GM19043 (cell line): ENCODE results near the gene IGFBP7.
"Not testable (repeated sequence)": the region's sequence is repeated elsewhere in the genome, so short reads cannot be mapped to it uniquely, and the experiment has no call there.

ENCODE experiments used
- ATAC-seq: cut with Tn5 transposase; IDR thresholded peaks from one replicate; pipeline ENCODE4 v1.9.1; 2021; ENCODE audit warnings: low read depth; ENCODE audit not compliant: unreplicated experiment

The IGFBP7 gene

GRCh38 chr4:57075367-57075766 lies 34.8 kb downstream of the IGFBP7 start:
- ATAC-seq: no peak

GRCh38 chr4:57074744-57075143 lies 35.4 kb downstream of the IGFBP7 start:
- no peak for ATAC-seq

DNA sequence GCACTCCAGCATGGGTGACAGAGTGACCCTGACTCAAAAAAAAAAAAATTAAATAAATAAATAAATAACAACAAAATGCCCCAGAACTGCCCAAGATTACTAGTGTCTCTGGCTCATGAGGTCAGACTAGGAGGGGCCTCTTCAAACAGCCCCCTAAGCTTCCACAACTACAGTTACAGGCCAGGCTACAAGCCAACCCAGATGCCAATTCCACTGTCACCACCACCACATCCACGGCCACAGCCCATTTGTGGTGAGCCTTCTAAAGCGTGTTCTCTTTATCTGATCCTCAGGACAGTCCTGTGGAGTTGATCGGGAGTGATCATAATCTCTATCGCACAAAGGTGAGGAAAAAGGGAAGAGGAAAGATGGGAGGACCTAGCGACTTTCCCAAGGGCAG lies 36.6 kb downstream of the IGFBP7 start:
- no peak for ATAC-seq

DNA sequence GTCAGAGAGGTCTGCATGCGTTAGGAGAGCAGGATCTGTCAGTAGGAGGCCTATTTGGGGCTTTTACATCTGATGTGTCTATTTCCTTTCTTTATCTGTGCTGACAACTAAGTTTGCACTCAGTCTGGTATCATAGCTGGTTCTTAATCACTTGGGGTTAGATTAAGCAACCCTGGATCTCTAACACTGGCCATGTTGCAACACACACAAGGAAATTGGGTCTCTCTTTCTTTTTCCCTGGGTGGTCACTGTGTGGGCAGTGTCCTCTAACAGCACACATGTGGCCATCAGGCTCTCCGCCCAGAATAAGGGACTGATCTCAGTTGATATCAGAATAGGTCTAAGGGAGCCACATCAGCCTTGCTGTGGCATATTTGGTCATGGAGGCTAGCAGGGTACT lies 38.9 kb downstream of the IGFBP7 start:
- no peak for ATAC-seq

DNA sequence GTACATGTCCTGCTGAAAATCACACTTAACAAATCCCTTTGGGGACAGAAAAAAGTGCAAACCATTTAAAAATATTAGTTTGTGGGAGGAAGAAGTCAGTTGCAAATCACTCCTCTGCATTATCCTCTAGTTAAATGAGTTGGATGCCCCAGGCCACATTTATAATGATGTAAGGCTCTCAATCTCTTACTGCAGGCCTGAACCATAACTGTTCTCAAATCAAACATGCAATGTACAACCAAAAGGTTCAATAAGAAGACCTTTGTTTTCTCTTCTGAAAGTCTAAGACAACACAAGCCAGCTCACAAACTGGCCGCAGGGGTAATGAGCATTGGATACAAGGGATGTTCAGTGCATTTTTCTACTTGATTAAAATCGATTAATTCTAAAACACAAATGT lies 39.7 kb downstream of the IGFBP7 start:
- no peak for ATAC-seq

- no peak for ATAC-seq
Observed at GRCh38 chr4:57068237-57068981, 41.8 kb downstream of the IGFBP7 start.

DNA sequence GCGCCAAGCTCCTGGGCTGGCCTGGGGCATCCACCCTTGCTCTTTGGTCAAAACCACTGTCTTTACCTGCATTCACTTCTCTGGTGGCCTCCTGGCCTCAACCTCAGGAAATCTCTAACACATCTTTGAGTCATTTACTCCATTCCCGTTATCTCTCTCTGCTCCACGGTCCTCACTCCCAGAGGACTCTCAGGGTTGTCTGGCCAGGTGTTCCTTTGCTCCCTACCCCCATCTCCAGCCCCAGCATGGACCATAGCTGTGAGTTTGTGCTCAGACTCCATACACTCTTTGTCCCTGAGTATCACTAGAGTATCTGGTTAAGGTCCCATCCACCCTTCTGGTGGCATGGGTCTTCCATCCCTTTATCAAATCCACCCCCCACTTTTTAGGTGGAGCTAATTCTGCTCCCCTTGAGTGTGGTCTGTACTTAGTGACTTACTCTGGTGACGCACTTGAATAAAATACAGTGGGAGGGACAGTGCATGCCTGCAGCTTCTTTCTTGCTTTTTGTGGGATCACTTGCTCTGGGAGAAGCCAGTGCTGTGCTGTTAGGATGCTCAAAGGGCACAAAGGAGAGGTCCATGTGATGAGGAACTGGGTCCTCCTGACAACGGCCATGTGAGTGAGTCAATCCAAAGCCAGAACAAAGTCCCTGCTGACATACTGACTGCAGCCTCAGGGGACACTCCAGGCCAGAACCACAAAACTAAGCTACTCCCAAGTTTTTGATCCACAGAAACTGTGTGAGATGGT lies 44.3 kb downstream of the IGFBP7 start:
- no peak for ATAC-seq

DNA sequence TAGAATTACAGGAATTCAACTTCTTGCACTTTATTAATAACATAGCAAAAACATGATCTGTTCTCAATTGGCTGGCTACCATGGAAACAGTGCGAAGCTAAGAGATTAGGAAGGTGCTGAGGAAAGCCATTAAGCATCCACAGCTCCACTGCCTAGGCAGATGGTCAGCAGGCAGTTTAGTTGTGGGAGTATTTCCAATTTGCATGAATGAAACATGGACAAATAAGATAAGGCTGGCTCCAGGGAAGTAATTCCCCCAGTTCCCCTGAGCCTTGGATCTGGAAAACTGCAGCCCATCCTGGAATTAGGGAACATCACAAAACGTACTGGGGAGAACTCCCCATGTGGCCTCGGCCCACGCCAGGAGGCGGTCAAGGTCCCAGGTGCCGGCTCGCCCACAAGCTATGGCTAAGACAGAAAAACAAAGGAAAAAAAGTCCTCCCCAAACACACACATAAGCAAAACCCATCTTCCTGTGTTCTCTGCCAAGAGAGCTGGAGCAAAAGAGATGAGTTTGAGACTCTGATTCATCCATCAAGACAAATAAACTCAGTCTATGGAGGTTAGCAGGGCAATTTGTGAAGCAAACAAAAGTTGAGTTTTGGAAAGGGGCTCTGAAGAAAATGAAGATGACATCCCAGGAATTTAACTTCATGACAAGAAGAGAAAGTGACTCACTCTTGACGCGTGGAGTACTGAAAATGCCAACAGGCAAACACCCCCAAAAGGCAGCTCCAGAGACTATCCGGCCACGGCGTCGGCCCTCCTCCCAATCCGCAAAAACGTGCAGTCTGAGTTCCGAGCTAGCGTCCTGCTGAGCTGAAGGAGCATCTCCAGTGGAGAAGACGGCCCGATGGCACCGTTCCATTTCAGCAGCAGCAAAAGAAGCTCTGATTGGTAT lies 45.1 kb downstream of the IGFBP7 start:
- no peak for ATAC-seq

- ATAC-seq: no peak
Observed at GRCh38 chr4:57064120-57064519, 46.1 kb downstream of the IGFBP7 start.

DNA sequence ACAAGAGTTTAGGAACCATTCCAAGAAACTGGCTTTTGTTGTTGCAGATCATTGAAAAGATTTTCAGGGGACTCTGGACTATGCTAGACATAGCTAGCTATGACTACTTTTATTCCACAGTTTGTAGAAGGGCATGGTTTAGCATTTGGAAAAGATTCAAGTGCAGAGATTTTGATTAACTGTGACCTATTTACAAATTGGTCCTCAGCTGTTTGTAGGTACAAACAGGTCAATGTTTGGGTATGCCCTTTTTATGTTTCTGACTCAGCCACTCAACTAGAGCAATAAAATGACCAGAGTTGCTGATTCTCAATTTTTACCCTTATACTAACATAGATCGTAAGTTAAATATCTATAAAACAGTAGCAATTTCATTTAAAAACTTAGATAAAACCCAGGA lies 46.7 kb downstream of the IGFBP7 start:
- no peak for ATAC-seq

DNA sequence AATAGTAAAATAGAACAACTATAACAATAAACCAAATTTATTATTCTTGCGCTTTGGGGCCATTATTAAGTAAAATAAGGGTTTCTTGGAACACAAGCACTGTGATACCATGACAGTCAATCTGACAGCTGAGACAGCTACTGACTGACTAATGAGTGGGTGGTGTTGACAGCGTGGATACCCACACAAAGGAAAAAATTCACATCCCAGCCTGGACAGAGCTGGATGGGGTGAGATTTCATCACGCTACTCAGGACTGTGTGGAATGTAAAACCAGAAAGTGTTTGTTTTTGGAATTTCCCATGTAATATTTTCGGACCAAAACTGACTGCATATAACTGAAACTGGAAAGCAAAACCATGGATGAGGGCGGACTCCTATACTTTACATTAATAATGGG lies 48.8 kb downstream of the IGFBP7 start:
- ATAC-seq: no peak

DNA sequence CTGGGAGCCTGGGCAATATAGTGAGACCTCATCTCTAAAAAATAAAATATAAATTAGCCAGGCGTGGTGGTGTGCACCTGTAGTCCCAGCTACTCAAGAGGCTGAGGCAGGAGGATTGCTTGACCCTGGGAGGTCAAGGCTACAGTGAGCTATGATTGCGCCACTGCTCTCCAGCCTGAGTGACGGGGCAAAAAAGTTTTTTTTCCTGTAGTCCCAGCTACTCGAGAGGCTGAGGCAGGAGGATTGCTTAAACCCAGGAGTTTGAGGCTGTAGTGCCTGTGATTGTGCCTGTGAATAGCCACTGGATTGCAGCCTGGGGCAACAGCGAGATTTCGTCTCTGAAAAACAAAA lies 49.5 kb downstream of the IGFBP7 start:
- ATAC-seq: not testable (repeated sequence)

DNA sequence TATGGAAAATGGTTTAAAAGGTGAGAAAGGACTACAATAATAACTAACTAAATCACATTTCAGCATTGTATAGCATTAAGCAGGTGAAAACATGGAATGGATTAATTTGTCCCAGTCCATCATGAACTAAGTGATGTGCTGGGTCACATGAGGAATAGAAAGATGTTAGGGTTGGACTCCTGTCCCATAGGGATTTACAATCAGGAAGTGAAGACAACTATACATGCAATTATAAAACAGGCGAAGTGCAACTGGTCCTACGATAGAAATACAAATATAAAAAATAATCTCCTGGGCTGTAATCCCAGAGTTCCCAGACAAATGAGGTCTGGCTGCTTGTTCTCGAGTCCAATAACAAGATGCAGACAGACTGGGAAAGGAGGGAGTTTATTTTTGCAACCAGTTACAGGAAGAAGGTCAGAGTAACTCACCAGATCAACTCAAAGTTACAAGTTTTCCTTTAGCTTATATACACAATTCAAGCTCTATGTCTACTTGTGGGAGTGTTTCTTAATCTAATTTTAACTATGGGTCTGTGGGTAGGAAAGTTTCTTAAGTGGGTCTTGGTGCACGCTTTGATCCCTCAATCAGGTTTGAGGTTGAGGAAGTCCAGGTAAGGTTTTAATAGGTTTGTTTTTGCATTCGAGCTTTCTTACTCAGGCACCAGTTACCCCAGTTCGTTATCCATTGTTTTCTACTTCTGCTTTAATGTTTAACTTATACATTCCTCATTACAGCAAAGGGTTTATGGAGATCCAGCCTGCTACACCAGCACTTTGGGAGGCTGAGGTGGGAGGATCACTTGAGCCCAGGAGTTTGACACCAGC lies 50.1 kb downstream of the IGFBP7 start:
- ATAC-seq: no peak

DNA sequence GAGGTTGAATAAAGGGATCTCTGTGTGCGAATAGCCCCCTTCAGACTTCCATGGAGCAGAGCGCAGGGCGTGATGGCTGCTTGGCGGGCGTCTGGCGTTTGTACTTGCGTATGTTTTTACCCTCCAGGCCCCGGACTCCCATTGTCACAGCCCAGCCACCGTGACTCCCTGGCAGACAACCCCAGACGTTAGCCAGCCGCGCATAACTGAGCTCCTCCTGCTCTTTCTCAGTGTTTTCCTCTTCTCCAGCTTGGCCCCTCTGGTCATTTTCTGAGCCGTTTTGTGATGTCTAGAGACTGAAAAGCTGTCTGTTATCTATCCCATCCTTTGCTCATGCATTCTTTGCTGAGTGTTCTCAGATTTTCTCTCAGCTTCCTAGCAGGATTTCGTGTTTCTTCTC lies 54.3 kb downstream of the IGFBP7 start:
- no peak for ATAC-seq

- ATAC-seq: no peak
Observed at GRCh38 chr4:57053508-57053907, 56.7 kb downstream of the IGFBP7 start.

- ATAC-seq: no peak
Observed at GRCh38 chr4:57051524-57051923, 58.7 kb downstream of the IGFBP7 start.

GRCh38 chr4:57051095-57051494 lies 59.1 kb downstream of the IGFBP7 start:
- ATAC-seq: no peak

DNA sequence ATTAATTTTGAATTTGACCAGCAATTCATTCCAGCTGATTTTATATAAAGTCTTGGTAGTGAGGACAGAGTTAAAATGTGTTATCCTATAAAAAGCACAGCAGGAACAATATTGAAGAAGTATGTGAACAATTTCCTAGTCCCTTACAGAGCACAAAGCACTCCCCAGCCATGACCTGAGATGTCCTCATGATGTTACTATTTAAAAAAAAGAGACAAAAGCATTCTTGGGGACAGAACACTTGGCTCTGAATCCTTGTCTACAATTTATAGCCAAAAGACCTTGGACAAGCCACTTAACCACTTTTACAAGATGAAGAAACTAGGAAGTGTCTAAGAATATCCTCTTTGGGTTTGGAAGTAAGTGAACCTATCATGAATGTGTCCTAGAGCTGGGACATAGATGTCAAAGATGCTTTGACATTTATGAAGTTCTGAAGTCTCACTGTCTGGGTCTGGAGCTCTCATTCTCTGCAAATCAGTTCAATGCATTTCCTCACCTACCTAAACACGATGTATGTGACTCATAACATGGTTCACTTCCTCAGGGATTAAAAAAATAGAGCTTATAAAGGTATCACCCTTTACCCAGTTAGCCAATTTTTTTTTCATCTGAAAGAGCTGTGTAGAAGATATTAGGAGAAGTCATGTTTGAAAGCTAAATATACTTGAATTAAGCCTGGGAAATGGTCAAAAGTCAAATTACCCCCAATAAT lies 61.4 kb downstream of the IGFBP7 start:
- ATAC-seq: no peak

DNA sequence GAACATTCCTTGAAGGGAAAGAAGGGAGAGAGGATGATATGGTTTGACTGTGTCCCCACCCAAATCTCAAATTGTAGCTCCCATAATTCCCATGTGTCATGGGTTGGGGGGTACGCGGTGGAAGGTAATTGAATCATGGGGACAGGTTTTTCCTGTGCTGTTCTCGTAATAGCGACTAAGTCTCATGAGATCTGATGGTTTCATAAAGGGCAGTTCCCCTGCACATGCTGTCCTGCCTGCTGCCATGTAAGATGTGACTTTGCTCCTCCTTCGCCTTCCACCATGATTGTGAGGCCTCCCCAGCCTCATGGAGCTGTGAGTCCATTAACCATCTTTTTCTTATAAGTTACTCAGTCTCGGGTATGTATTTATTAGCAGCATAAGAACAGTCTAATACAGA lies 63.1 kb downstream of the IGFBP7 start:
- ATAC-seq: not testable (repeated sequence)

- ATAC-seq: no peak
Observed at GRCh38 chr4:57044996-57045395, 65.2 kb downstream of the IGFBP7 start.
